Coronary artery (tissue), 2 donors: ENCODE data around the gene OR51B5.
"Not testable (repeated sequence)": the region's sequence is repeated elsewhere in the genome, so short reads cannot be mapped to it uniquely, and the experiment has no call there.

Source experiments
- DNase-seq: peaks from one replicate; pipeline ENCODE4 v3.0.0-alpha.2; 2017; ENCODE audit warnings: low spot score
- H3K27ac ChIP-seq, 2 donors: fragments of 200-600 bp; sonication (generic); one replicate each; pipeline ENCODE4 v1.5.1; 2016 to 2019
- H3K4me3 ChIP-seq: fragments of 200-600 bp; sonication (generic); 2 replicates; pipeline ENCODE4 v1.5.1; 2016; ENCODE audit warnings: mild to moderate bottlenecking, moderate library complexity
- CTCF ChIP-seq: fragments of 200-600 bp; sonication (generic); IDR thresholded peaks from one replicate; pipeline ENCODE4 v1.5.1; 2019; ENCODE audit warnings: antibody characterized with exemption

The OR51B5 gene

GRCh38 chr11:5368502-5369043 lies 25.2 kb upstream of the OR51B5 start:
- Histone ChIP-seq H3K27ac (no peak overlapping the region), H3K4me3 (no peak overlapping the region)
- DNase-seq: no peak
- TF ChIP-seq CTCF: no peak

GRCh38 chr11:5367448-5368074 lies 24.2 kb upstream of the OR51B5 start:
- DNase-seq: no peak
- Histone ChIP-seq H3K27ac (no peak overlapping the region), H3K4me3 (no peak overlapping the region)
- no peak for TF ChIP-seq CTCF

DNA sequence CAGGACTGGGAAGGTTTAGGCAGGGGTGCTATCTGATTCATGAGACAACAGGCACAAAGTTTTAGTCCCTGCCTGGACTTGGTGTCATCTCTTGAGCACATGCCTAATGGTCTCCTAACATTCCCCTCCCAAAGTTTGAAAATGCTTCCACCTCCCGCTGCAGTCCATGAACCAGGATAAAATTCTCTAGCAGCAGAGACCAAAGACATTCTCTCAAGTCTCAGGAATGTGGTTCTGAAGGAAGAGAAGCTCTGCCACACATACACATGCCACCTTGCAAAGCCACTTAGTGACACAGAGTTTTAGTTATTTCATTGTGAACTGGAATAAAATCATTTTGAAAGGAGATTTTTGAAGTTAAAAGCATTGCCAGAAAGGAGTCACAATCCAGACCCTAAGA lies 23.5 kb upstream of the OR51B5 start:
- no peak overlapping the region for H3K4me3 ChIP-seq
- no peak for DNase-seq
- no peak overlapping the region for H3K27ac ChIP-seq
- no peak for TF ChIP-seq CTCF

GRCh38 chr11:5366365-5366764 lies 23.0 kb upstream of the OR51B5 start:
- H3K27ac ChIP-seq, DNase-seq, H3K4me3 ChIP-seq: not testable (repeated sequence)

DNA sequence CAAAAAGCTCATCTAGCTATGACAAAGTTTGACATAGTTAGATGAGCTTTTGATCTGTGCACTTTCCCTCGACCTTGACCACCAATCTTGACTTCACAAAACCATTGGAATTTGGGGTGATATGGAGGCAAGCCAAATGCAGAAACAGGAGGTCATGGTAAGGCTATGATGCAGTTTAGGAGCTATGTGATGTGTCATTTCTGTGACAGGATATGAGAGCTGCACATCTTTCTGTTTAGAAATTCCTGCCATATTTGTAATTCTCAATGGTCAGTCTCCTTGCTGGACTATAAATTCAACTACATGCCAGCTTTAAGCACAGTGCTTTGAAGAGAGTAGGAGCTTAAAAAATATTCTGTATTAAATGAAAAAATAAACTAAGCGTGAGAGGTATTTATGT lies 20.9 kb upstream of the OR51B5 start:
- H3K27ac ChIP-seq: no peak overlapping the region
- TF ChIP-seq CTCF: no peak
- DNase-seq: no peak
- H3K4me3 ChIP-seq: no peak overlapping the region

GRCh38 chr11:5363679-5364078 lies 20.4 kb upstream of the OR51B5 start:
- no peak for TF ChIP-seq CTCF
- no peak for DNase-seq
- H3K4me3 ChIP-seq: no peak overlapping the region
- no peak overlapping the region for H3K27ac ChIP-seq

- no peak for DNase-seq
- TF ChIP-seq CTCF: no peak
- H3K27ac ChIP-seq: no peak overlapping the region
- H3K4me3 ChIP-seq: no peak overlapping the region
These were observed 18.8 kb upstream of the OR51B5 start for GRCh38 chr11:5362017-5362625.

GRCh38 chr11:5356031-5356430 lies 12.7 kb upstream of the OR51B5 start:
- not testable (repeated sequence) for H3K4me3 ChIP-seq, DNase-seq, H3K27ac ChIP-seq
